Activated CD8-positive, alpha-beta memory T cell treated with anti-CD3 and anti-CD28 coated beads for 48 hours (primary cell): ENCODE data around the gene KLHL1.

Source experiments
- DNase-seq, 3 experiments: peaks; one replicate each; pipeline ENCODE4 v3.0.0-alpha.2; 2020; ENCODE audit warnings: low read depth in 2 of 3, low spot score in 2 of 3

KLHL1 gene

DNA sequence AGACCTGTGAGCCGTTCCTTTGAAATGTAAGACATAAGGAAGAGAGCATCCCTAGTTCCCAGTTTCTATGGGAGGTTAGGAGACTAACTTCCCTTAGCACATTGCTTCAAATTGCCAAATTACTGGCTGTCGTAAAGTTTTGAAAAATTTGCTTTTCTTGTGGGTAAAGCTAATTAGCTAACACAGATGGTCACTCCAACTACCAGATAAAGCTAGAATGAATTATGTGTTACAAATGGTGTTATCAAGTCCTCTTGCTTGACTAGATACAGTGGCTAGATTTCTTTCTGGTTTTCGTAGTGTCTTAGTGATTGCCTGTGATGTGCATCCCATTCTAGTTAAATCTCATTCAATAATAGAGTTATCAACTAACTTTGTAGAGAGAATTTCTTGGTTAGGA is 417.3 kb downstream of the KLHL1 start:
- no peak for DNase-seq

DNA sequence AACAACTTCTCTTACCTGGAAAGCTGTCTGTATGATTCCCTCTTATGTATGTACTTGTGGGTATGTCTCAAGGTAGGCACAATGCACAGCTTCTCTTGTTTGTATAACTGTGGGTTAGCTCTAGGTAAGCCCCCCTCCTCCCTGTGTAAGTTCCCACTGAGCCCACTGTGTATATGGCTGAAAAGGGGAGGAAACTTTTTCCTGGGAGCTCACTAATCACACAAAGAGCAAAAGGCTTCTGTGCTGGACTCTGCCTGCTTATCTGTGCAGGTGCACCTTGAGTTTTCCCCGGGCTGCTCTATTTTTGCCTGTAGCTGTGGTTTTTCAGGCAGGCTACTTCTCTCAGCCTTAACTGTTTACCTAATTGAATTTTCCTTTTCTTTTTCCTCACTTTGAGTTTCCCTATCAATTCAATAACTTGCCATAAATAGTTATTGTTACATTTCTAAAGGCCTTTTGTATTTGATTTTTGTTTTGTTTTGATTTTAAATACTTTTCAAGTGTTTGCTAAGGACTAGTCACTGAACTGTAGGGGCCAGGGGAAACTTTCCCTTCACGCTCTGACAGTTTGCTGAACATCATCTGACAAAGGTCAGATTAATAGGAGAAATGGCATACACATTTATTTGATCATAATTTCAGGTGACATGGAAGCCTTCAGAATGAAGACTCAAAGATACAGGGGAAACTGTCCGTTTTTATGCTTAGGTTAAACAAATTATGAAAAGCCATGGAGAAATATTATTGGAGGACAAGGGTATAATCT is 424.1 kb downstream of the KLHL1 start:
- DNase-seq = no peak

DNA sequence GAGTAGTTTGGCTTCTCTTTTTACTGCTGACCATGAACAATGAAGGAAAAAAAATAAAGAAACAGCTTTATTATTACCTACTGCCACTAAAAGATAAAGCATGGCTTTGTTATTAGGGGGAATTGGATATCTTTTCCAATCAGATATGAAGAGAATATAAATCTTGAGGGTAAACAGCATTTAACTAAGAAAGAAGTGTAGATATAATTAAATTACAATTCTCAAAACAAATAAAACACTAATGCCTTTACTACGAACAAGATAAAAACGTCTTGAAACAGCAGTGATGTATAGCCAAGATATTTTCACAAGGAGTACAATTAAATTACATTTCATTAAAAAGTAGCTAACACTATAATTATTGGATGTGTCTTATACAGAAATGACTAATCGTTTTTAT is 426.5 kb downstream of the KLHL1 start:
- DNase-seq = no peak

DNA sequence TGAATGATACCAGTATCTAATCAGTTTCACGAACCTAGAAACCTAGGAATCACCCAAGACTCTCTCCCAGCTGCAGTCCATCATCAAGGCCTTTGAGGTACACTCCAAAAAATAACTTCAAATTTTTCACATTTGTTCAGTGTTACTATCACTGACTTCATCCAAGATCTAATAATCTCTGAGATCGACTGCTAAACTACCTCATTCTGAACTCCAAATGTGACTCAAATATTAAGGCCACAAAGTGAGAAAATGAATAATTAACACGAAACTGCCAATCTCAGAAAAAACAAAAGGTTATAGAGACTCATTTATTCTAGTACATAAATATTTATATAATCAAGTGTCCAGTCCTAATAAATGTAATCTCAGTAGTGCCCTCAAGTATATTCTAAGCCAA is 430.9 kb downstream of the KLHL1 start:
- DNase-seq = no peak

DNA sequence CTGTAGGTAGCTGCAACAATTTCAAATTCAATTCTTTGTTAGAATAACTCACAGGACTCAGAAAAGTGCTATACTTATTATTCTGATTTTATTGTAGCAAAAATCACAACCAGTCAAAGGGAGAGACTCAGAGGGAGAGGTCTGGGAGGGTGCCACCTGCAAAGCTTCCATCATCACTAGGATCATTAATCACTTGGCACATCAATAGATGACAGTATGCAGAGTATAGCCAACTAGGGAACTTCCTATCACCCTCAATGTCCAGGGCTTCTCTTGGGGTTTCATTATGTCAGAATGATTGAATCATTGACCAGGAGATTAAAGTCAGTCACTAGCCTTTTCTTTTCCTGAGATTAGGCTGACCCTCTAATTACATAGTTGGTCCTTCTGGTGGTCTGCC is 432.0 kb downstream of the KLHL1 start:
- no peak for DNase-seq

DNA sequence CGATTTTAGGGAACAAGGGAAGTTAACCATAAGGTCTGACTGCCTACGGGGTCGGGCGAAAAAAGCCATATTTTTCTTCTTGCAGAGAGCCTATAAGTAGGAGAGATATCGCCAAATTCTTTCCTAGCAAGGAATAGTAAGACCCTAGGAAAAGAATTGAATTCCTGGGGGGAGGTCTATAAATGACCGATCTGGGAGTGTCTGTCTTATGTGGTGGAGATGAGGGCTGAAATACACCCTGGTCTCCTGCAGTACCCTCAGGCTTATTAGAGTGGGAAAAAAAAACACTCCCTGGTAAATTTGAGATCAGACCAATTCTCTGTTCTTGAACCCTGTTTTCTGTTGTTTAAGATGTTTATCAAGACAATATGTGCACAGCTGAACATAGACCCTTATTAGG is 448.1 kb downstream of the KLHL1 start:
- no peak for DNase-seq

DNA sequence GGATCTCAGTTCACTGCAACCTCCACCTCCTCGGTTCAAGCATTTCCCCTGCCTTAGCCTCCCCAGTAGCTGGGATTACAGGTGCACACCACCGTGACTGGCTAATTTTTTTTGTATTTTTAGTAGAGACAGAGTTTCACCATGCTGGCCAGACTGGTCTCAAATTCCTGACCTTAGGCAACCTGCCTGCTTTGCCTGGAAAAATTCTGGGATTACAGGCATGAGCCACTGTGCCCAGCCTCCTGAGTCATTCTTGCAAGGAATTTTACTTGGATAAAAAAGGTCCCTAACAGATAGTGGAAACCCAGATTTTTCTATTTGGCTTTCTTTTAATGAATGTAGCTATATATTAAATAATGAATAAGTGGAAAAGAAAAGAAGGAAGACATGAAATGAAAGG is 450.6 kb downstream of the KLHL1 start:
- no peak for DNase-seq

DNA sequence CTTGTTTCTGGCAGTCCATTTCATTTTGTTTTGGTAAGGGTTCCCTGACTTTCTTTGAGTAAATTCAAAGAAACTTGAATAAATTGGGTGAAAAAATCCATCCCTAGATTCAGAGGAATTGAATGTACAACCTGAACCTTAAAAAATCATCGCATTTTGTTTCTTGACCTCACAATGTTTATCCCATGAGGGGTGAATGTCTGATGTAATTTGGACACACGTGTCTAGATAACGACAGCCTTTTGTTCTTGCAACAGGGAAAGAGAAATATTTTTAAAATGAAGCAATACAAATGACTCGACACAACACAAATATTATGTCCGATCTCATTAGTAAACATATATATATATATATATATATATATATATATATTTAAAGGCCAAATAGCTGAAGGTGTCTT is 453.9 kb downstream of the KLHL1 start:
- DNase-seq = no peak
